ENCODE results near the gene HDDC2.

The HDDC2 gene

DNA sequence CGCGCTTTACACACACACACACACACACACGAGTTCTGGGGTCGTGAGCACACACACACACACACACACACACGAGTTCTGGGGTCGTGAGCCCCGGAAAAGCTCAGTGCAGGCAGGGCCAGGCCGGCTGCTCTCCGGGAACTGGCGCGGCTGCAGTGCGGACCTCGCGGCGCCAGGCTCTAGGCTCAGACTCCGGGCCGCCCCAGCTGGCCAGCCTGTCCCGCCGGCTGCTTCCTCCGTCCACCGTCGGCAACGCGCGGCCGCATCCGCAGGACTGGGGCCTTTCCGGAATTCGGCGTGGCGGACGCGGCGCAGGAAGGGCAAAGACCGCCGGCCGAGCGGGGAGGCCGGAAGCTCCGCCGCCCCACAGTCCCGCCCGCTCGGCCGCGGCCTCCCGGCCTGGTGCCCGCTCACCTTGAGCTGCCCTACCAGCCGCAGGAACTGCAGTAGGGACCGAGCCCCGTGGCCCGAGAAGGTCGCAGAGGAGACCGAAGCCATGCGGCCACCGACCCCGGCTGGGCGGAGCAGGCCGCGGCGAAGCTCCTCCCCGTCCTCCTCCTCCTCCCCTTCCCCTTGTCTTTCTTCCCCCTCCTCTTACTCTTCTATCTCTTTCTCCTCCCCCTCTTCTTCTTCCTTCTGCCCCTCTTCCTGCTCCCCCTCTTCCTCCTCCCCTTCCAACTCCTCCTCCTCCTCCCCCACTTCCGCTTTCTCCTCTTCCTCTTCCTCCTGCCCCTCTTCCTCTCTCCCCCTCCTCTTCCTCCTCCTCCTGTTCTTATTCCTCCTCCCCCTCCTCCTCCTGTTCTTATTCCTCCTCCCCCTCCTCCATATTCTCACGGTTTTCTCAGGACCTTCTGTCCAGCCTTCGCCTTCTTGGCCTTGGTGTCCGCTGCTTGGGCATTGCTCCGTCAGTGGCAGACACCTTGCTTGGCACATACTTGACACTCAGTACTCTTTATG lies at the start of gene HDDC2:
HDDC2 (minus strand) TSS at position 533 of the 957 bp plus-strand sequence; CDS start at position 498, 35 bp downstream.
- no peak for DNase-seq (ENCODE audit: low read depth)

DNA sequence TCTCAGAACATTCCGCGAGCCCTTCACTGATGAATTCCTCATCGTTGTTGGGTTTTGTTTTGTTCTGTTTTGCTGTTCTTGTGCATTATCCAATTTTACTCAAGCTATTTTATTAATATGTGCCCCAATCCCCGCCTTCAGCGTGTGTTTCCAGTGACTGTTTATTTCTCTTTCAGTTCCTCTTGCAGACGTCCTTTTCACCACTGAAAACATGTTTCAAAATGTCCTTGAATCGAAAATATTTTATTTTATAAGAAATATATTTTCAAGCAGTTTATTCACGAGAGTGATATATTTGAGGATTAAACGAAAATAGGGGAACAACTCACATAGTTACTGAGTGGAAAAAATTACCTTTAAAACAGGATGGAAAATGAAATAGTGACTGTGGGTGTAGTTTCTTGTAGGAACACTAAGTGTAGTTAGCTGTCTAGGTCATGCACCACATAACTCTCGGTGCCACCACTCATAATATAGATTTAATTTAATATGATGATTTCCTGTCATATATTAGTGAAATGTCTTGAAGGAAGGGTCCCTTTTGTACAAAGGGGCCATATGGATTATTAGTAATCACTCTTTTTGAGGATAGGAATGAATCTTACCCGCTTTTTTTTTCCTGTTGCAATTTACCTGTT lies 45.3 kb upstream of the HDDC2 start:
- DNase-seq (ENCODE audit: low read depth), result no peak

DNA sequence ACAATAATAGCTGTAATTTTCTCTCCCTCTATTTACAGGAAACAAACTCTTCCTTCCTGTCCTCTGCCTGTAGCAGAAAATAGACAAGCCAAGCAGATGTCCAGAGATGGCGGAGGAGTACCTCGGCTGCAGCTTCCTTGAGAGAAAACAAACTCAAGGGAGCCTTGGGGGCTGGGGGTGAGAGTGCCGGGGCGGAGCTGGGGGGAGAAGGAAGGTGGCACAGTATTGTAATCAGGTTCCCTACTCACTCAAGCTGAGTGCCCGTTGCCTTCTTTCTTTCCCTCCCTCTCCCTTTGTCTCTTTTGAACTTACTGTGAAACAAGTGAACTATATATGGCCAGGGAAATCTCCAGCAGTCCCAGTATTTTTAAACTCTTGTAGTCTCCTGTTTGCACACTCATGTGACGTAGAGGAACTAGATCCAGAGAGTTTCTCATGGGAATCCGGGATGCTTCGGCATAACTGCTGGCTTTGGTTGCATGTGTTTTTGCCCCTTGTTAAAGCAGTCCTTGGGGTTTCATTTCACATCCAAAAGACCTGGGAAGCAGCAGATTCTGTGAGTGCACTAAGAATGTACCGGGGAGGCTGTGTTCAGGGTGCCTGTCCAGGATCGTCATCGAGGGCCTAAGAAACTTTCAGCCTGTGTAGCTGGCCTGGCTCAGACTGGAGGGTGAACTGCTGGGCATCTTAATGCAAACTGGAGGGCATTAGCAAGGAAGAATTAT lies 44.6 kb upstream of the HDDC2 start:
- DNase-seq (ENCODE audit: low read depth), result no peak

DNA sequence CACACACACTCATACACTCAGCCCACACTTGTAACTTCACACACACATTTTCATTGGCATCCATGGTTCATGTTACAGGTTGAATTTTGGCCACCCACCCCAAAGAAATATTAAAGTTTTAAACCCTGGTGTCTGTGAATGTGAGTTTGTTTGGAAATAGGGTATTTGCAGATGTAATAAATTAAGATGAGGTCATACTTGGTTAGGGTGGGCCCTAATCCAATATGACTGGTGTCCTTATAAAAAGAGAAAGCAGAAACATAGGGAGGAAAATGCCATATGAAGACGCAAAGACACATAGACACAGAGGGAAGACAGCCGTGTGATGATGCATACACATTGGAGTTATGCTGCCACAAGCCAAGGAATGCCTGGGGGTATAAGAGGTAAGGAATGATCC lies 39.7 kb upstream of the HDDC2 start:
- DNase-seq (ENCODE audit: low read depth), result no peak

GRCh38 chr6:125340991-125341390 lies 39.2 kb upstream of the HDDC2 start:
- DNase-seq (ENCODE audit: low read depth), result no peak

- no peak for DNase-seq (ENCODE audit: low read depth)
Observed at GRCh38 chr6:125340175-125340835, 38.5 kb upstream of the HDDC2 start.

DNA sequence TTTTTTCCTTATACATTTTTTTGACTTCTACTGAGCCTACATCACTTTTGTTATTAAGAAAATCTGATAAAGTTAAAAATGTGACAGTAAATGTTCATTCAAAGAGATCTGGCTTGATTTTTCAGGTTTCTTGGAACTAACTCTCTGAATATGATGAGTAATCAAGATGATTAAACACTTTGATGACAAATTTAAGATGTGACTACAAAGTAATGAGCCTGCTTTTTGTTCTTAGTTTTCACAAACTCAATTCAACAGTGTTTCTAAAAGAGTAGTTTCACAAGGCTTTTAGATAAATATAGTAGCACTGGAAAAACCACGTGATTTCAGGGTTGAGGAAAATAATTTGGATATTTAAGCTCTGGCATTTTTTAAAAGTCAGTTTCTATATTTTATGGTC lies 37.9 kb upstream of the HDDC2 start:
- no peak for DNase-seq (ENCODE audit: low read depth)

GRCh38 chr6:125338381-125338780 lies 36.6 kb upstream of the HDDC2 start:
- no peak for DNase-seq (ENCODE audit: low read depth)

DNA sequence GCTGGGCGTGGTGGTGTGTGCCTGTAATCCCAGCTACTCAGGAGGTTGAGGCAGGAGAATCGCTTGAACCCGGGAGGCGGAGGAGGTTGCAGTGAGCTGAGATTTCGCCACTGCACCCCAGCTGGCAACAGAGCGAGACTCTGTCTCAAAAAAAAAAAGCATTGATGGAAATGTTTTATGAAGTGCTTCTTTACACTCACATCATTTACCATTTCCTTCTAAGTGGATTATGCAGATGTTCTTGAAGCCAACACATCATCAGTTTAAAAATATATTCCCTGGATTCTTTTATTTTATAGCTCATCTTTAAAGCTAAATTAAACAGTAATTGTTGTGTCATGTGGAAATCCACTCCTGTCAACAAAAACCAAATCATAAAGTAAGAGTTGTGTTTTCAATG lies 35.9 kb upstream of the HDDC2 start:
- no peak for DNase-seq (ENCODE audit: low read depth)

- no peak for DNase-seq (ENCODE audit: low read depth)
Observed at GRCh38 chr6:125332664-125333063, 30.9 kb upstream of the HDDC2 start.

- DNase-seq (ENCODE audit: low read depth), result no peak
Observed at GRCh38 chr6:125325586-125325985, 23.8 kb upstream of the HDDC2 start.

- no peak for DNase-seq (ENCODE audit: low read depth)
Observed at GRCh38 chr6:125323376-125323775, 21.6 kb upstream of the HDDC2 start.

- DNase-seq (ENCODE audit: low read depth), result no peak
Observed at GRCh38 chr6:125316621-125317020, 14.9 kb upstream of the HDDC2 start.

GRCh38 chr6:125315548-125315947 lies 13.8 kb upstream of the HDDC2 start:
- no peak for DNase-seq (ENCODE audit: low read depth)

DNA sequence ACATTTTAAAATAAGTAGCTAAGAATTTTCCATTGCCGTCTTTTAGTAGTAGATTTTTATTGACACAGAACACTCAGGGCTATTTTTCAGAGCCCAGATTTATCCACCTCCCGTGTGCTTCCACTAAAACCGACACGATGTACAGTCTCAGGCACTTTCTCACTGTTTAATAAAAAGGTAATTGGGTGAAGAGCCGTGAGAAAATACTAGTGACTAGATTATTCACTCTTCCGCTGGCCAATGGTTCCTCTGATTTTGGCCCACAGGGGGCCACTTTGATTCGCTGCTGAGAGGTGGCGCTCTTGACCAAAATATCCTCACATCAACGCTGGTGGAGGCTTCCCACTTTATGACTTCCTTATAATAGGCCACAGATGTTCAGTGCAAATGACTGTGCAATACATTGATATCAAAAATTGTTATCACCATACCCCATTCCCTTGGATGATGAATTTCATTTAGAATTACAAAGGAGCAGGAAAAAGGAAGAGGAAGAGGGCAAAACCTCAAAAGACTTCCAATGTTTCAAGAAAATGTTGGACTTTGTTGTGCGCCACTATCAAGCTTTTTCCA lies 12.3 kb upstream of the HDDC2 start:
- DNase-seq (ENCODE audit: low read depth), result no peak

- DNase-seq (ENCODE audit: low read depth), result no peak
Observed at GRCh38 chr6:125312950-125313349, 11.2 kb upstream of the HDDC2 start.

DNA sequence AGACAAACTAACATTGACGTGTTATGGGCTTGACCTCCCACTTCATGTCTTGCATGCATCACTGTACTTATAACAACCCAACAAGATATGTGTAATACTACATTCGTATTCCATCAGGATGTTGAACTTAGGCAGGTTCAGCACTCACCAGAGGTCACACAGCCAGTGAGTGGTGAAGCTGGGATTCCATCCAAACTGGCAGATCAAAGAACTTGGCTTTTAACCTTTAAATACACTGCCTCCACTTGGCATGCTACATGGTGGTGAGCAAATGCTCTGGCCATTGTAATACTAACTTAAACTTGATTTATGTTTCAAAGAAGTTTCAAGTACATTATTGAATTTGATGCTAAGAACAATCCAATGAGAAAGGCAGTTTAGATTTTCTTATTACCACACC lies 10.7 kb upstream of the HDDC2 start:
- no peak for DNase-seq (ENCODE audit: low read depth)

- DNase-seq (ENCODE audit: low read depth), result no peak
Observed at GRCh38 chr6:125310994-125311649, 9.4 kb upstream of the HDDC2 start.

DNA sequence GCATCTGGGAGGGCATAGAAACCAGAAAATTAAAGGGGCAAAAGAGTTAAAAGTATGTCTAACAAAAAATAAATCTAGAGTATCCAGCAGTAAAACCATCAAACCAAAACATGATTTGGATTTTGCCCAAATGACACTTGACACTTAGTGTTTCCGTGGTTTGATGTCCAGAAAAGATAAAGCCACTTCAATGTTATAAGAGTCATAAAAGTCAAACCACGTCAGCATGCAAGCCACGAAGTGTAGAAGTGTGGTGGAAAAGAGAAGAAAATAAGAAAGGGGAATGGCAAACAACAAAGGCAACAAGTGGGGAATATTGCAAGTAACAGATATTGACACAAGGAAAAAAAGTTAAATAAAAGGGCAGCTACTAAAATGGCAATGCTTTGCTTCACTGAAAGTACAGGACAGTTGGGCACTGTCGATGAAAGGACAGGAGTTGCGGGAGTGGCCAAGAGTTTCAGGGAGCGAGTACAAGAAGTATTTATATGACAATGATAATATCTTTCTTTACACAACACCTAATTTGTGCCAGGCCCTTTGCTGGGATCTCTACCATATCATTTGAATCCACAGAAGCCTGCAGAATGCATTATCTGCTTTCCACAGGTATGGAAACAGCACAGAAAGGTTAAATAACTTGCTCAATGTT lies 6.3 kb upstream of the HDDC2 start:
- no peak for DNase-seq (ENCODE audit: low read depth)

- DNase-seq (ENCODE audit: low read depth), result no peak
Observed at GRCh38 chr6:125307150-125307838, 5.5 kb upstream of the HDDC2 start.
